Activated CD8-positive, alpha-beta memory T cell treated with anti-CD3 and anti-CD28 coated beads for 1 hour (primary cell): ENCODE results near the gene CCN2.
"Not testable (repeated sequence)": the region's sequence is repeated elsewhere in the genome, so short reads cannot be mapped to it uniquely, and the experiment has no call there.

ENCODE experiments used
- DNase-seq, 2 donors: peaks; one replicate each; pipeline ENCODE4 v3.0.0-alpha.2; 2020; ENCODE audit warnings: low read depth in 1 of 2; ENCODE audit errors: extremely low read depth in 1 of 2

The CCN2 gene

GRCh38 chr6:131946404-131946991 lies 4.7 kb downstream of the CCN2 start:
- DNase-seq: no peak

- DNase-seq: no peak
These were observed 5.2 kb downstream of the CCN2 start for GRCh38 chr6:131945971-131946370.

- no peak for DNase-seq
These were observed 13.2 kb downstream of the CCN2 start for GRCh38 chr6:131937703-131938631.

- DNase-seq: no peak
These were observed 13.9 kb downstream of the CCN2 start for GRCh38 chr6:131937226-131937625.

GRCh38 chr6:131936156-131936555 lies 15.0 kb downstream of the CCN2 start:
- DNase-seq: no peak

GRCh38 chr6:131931063-131931750 lies 20.0 kb downstream of the CCN2 start:
- DNase-seq: no peak

GRCh38 chr6:131929976-131930375 lies 21.2 kb downstream of the CCN2 start:
- no peak for DNase-seq

GRCh38 chr6:131929264-131929663 lies 21.9 kb downstream of the CCN2 start:
- DNase-seq: no peak

- DNase-seq: no peak
These were observed 26.2 kb downstream of the CCN2 start for GRCh38 chr6:131924881-131925474.

- no peak for DNase-seq
These were observed 27.8 kb downstream of the CCN2 start for GRCh38 chr6:131923356-131923755.

GRCh38 chr6:131920656-131921055 lies 30.5 kb downstream of the CCN2 start:
- DNase-seq: no peak

- no peak for DNase-seq
These were observed 32.4 kb downstream of the CCN2 start for GRCh38 chr6:131918650-131919355.

GRCh38 chr6:131917763-131918649 lies 33.2 kb downstream of the CCN2 start:
- no peak for DNase-seq

- DNase-seq: no peak
These were observed 33.9 kb downstream of the CCN2 start for GRCh38 chr6:131917318-131917717.

GRCh38 chr6:131916847-131917246 lies 34.3 kb downstream of the CCN2 start:
- DNase-seq: no peak

GRCh38 chr6:131916091-131916796 lies 34.9 kb downstream of the CCN2 start:
- DNase-seq: not testable (repeated sequence)

GRCh38 chr6:131914967-131915751 lies 36.0 kb downstream of the CCN2 start:
- peak in 1 of 2 donors; percentile 24 for DNase-seq

GRCh38 chr6:131914234-131914633 lies 36.9 kb downstream of the CCN2 start:
- no peak for DNase-seq
